GDM1 (cell line): ENCODE results near the gene P3H1.

Experiments used
- DNase-seq: peaks from one replicate; lab custom pipeline; 2025; lab: John Stamatoyannopoulos, UW

Gene P3H1

DNA sequence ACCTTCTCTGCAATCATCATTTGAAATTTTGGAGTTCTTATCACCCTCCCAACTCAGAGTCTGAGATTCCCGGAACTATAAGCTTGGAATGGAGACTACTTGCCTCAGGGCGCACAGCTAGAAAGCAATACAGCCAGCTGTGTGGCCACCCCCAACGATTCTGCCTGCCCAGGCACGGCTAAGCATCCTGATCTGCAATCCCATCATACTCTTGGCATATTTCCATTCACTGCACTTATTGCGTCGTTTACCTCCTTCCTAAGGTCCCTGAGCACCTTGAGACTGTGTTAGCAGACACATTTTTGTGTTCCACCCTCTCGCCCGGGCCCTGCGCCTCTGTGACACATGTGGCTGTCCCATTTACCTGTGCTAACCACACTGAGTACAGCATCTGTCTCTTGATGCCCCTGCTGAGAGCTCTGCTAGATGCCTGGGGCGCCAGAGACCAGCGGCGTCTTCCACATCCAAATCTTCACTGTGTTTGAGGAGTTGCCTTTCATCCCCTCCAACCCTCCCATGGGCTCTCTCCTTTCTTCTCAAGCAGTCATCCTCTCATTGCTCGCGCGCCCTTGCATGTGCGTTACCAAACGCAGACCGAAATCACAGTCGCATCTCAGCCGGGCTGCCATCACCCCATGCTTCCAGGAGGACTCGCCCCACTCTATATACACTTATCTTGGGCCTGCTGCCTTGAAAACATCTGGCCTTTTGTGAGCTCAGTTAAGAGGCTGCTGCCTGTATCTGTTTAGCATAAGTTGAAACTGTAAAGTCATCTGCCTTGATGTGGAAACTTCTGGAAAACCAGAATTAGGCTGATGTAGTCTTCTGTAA is 23.3 kb downstream of the P3H1 start:
- no peak for DNase-seq

DNA sequence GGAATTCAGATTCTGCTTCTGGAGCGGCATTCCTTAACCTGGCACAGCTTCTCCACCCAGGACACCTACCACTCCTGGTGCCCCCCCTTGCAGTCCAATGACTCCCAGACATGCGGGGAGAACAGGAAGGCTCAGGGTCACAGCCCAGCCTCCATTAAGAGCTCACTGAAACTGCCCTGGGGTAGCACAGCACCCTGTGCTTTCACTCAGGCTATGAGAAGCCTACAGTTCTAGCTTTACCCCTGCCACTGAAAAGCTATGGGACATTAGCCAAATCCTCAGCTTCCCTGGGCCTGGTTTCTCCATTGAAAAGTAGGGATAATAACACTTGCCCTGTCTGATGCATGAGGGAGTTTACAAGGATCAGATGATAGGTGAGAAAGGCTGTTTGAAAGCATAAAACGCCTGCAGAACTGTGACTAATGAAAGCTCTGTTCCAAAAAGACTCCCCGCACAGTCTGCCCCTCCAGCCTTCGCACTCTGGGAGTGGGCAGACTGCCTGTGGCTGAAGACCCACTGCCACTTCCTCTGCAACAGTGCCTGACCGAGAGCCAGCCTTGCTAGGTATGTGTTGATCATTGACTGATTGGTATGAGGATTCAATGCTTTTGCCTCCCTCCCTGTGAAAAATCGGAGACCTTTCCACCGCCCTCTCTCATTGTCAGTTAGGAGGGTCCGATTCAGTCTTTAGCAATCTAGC is 24.1 kb downstream of the P3H1 start:
- DNase-seq = no peak

DNA sequence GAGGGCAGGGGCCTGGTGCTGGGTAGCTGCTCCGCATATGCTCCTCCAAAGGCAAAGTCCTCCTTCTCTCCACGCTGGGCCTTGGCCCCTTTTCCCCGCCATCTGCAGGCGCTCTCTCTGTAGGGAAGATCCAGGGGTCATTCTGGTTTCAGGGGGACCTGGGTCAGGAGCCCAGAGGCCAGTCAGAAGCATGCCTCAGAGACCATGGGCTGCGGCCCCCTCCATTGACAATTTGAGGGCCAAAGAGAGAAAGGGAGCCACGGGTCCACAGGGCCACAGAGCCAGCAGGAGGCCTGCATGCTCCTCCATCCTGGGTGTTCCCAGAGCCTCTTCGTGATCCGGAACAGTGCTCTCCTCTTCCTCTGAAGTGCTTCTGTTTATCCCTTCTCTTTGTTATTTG is 24.7 kb downstream of the P3H1 start:
- DNase-seq = no peak

GRCh38 chr1:42741706-42742105 is 25.1 kb downstream of the P3H1 start:
- no peak for DNase-seq

DNA sequence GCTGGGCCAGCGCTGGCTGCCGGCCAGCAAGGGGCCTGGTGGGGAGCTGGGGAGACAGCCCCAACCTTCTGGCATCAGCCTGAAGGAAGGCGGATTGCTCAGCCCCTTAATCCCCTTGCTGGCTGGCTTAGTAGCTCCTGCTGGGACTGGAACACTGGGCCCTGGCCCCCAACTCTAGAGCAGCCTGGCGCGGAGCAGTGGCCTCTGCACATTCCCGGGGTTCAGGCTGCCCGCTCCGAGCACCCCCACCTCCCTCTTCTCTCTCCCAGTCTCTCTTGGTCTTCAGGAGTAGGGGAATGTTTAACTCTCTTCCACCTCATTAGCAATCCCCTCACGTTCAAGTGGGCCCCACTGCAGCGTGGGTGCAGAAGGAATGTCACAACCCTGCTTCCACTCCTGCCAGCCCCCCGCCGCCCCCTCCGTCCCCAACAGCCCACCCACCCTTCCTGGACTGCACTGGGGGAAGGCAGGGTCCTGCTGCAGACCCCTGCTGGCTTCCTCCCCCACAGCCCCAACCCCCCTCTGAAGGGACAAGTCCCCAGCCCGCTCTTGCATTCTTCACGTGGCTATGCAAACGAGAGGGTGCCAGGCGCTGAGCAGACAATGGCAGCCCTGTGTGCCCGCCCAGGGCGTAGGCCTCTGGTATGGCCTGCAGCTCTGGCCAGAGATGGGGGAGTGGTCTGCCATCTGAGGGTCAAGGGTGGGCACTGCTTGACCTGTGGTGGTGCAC is 25.8 kb downstream of the P3H1 start:
- DNase-seq = no peak

GRCh38 chr1:42739753-42740700 is 26.8 kb downstream of the P3H1 start, which contains the start of gene CLDN19:
CLDN19 (minus strand) TSS chr1:42740236; CDS start chr1:42740063, 173 bp downstream.
- no peak for DNase-seq

DNA sequence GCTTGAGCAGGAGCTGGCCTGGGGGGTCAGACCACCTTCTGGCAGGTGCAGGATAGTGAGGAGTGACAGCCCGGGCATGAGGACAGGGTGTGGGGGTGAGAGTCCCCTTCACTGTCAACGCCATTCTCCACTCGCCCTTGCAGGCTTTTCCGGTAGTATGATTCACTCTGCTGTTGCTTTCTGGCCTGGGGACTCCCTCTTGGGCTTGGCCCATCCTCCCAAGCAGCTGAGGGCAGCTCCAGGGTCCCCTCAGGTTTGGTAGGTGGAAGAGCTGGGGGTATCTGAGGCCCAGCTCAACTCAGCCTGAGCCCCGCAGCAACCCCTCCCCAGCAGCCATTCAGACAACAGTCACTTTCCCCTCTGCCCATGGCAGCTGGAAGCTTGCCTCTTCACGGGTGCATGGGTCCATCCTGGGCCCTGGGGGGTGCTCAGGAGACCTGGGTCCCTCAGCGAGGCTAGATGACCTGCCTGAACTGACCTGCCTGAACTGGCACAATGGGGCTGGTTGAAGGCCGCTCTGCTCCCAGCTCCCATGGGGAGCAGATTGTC is 28.1 kb downstream of the P3H1 start:
- no peak for DNase-seq

- no peak for DNase-seq
Measured at GRCh38 chr1:42737986-42738677, 28.7 kb downstream of the P3H1 start.

DNA sequence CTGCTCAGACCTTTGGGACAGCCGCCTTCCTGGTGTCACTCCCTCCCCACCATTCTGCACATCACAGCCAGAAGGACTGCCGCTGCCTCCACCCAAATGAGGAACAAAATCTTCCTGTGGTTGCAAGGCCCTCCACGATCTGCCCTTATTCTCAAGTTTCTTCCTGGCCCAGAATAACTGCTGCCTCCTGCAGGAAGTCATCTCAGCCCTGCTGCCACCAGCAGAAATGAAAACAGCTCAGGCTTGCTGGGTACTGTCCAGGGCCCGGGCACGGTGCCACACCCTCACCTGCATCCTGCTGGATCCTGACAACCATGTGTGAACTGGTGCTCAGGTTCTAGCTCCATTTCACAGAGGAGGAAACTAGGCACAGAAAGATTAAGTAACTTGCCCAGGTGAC is 29.6 kb downstream of the P3H1 start:
- DNase-seq = peak; percentile 88

DNA sequence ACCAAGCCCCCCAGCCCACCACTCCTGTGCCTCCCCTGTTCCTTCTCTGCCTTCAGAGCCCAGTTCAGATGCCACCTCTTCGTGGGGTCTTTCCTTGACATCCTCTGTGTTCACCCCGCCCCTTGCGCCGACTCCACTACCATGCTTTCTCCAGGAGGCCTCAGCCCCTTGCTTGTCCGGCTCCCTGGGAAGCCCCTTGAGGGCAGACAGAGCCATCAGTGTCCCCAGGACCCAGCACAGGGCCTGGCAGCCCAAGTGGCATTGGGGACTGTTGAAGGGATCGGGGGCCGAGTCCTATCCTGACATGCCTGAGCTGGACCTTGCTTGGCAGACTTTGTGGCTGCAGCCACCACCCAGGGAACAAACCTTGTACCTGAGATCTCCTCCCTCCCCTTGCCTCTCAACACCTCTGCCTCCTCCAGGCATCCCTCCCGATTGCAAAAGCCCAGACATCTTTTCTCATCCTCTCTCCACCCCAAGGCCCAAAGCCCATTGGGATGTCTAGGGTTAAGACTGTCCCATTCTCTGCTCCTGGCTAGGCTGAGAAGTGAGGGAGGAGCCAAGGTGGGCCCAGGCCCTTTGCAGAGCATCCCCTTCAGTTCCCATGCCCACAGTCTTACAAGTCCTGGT is 30.1 kb downstream of the P3H1 start:
- DNase-seq = no peak

- DNase-seq = no peak
Measured at GRCh38 chr1:42736152-42736551, 30.7 kb downstream of the P3H1 start.

DNA sequence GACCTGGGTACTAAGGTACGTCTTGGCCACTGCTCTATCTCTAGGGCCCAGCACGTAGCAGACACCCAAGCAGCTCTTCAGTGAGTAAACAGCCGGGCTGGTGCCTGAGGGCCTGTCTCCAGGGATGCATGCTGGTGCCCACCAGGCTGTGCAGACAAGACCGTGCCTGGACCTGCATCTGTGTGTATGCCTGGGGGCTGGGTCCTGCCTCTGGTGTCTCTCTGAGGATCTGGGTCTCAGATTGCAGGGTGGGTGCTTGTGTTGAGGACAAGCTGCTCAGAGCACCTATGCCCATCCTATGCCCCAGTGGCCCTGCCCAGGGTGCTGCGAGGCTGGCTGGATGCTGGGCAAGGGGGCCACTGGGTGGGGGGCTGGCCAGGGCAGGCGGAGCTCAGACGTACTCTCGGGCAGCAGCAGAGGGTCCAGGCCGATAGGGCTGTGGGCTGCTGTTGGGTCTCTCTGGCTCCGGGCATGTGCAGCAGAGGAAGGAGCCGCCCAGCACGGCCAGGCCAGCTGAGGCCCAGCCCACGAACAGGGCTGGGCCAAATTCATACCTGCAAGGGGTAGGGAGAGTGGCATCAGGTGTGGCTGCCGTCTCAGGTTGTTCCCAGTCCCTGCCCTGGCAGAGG is 31.2 kb downstream of the P3H1 start:
- no peak for DNase-seq

- DNase-seq = no peak
Measured at GRCh38 chr1:42735056-42735455, 31.8 kb downstream of the P3H1 start.

DNA sequence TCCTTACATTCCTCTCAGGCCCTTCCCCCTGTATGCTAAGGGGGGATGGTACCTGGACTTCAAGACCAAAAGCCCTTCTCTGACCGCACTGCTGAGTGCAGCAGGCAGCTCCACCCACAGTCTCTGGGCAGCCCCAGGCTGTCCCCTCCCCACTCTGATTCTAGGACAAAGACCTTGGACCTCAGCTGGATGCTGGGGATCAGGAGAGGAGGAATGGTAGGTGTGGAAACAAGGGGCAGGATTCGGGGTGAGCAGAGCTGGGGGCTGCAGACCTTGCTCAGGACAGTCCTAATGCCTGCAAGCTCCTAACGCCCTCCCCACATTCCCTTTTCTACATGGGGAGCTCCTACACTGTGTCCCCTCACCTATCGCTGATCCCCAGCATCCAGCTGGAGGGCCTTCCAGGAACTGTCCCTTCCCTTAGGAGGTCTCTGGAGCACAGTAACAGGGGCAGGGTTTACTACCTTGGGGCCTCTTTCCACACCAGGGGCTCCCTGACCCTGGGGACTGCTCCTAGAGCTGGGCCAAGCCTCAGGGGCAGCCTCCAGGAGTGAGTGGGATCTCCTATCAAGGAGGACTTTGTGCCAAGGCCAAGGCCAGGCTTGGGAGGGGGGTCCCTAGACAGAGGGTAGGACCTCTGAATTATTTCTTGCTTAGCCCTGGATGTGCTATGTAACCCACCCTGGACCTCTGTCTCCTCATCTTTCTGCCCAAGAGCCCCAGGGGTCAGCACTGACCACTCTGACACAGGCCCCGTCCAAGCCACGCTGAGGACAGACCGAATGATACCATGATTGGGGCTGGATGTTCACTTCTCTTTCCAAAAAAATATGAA is 32.4 kb downstream of the P3H1 start:
- DNase-seq = no peak

DNA sequence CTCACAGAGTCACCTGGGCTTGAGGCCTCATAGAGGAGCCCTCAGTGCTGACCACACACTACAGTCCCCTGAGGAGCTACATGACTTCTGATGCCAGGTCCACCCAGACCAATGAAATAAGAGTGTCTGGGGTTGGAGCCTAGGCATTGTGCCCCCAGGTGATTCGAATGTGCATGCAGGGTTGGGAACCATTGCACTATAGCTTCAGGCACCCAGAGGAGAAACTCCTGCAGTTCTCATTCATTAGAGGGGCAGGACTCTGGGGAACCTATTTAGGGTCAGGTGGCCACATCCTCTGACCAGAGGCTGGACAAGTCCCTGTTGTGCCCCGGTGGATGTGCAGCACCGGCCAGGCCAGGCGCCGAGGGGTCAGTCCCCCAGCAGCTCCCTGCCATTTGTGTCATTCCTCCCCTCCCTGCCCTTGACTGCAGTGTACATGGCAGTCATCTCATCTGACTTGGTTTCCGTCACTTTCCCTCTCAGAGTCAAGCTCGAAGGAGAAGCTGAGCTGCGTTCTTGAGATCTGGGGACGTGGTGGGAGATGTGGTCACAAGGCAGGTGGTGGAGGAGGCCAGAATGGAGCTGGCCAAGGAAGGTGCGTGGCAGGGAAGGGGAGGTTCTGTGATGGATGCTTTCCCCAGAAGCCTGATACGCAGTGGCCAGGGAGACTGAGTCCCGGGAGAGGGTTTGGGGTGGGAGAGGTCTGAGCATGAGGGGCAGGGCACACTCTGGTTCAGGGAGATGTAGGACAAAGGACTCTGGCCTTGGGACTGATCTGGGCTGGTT is 33.2 kb downstream of the P3H1 start:
- no peak for DNase-seq

DNA sequence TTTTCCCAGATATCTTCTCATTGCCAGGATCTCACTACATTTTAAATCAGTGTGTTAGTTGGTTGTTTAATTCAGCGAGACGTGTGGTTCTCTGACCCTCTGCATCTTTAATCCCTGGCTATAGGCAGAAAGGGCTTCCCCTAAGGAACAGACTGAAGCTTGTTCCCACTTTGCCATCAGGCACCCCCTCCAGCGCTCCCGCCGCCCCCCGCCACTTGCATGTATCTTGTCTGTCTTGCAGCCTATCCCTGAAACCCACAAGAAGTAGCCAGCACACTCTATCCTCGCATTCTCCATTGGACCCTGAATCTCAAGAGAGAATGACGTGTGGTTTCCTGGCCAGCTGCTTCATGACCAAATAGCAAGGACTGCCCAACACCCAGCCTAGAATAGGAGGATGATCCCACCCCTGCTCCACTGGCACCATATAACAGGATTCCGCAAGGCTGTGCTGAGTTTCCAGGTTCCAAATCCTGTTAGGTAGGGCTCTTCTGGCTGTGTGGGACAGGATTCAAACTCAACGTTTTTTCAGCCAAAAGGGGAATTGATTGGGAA is 34.6 kb downstream of the P3H1 start:
- DNase-seq = no peak

DNA sequence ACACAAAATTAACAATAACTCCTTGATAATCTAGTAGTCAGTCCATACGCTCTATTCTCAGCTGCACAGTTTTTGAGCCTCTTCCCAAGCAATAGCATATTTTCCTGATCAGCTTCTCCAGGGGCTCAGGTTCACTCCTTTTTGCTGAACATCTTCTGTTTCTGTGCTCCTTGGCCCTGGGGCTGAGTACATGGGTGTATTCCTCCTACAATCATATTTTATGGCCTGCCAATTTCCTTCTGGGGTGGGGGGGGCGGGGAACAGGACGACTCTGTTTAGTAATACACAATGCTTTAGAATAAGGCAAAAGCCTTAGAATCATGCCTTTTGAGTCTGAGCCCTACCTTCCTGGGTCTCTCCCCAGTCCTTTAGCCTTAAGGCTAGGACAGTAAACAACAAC is 35.2 kb downstream of the P3H1 start:
- no peak for DNase-seq

DNA sequence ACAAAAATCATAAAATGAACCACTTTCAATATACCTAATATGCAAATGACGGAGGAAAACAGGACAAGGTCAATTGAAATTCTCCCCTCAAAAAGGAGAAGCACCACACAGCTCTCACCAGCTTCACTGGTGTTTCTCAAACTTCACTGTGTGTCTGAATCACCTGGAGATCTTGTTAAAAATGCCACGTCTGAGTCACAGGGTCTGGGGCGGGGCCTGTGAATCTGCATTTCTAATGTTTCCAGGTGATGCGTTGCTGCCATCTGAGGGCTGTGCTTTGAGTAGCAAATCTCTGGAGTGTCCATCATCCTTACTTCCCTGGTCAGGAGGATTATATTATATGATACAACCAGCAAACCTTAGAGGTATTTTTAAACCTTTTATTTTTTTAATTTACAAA is 35.8 kb downstream of the P3H1 start:
- DNase-seq = no peak
